GM12875 (cell line): ENCODE results near the gene CD300LB.
"Not testable (repeated sequence)": the region's sequence is repeated elsewhere in the genome, so short reads cannot be mapped to it uniquely, and the experiment has no call there.

Experiments
- H3K4me3 ChIP-seq: one replicate; pipeline ENCODE4 v1.5.1; 2011; ENCODE audit warnings: low read depth, low read length, control low read depth
- TF ChIP-seq, protein P1 (sequence below): IDR thresholded peaks from 2 replicates; pipeline ENCODE4 v1.5.1; 2011; ENCODE audit warnings: low read depth, mild to moderate bottlenecking, control low read depth, inconsistent platforms, low read length, moderate library complexity, borderline replicate concordance; ENCODE audit not compliant: insufficient read depth

CD300LB gene

DNA sequence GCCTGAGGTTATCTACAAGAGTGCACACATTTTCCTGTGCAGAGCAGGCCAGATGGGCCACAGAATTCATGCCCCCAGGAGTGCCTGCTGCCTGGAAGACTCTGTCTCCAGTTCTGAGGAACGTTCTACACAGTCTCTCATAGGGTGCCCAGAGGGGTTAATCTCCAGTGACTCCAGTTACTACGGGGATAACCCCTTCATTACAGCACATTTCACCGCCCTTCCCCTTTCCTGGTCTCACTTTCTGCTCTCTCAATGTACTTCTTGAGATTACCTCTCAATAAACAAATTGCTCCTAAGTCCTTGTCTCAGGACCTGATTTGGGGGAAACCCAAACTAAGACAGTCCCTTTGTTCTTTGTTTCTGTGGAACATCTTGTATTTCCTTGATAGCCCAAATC lies 30.3 kb upstream of the CD300LB start:
- TF ChIP-seq, protein P1, sequence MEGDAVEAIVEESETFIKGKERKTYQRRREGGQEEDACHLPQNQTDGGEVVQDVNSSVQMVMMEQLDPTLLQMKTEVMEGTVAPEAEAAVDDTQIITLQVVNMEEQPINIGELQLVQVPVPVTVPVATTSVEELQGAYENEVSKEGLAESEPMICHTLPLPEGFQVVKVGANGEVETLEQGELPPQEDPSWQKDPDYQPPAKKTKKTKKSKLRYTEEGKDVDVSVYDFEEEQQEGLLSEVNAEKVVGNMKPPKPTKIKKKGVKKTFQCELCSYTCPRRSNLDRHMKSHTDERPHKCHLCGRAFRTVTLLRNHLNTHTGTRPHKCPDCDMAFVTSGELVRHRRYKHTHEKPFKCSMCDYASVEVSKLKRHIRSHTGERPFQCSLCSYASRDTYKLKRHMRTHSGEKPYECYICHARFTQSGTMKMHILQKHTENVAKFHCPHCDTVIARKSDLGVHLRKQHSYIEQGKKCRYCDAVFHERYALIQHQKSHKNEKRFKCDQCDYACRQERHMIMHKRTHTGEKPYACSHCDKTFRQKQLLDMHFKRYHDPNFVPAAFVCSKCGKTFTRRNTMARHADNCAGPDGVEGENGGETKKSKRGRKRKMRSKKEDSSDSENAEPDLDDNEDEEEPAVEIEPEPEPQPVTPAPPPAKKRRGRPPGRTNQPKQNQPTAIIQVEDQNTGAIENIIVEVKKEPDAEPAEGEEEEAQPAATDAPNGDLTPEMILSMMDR: no peak

DNA sequence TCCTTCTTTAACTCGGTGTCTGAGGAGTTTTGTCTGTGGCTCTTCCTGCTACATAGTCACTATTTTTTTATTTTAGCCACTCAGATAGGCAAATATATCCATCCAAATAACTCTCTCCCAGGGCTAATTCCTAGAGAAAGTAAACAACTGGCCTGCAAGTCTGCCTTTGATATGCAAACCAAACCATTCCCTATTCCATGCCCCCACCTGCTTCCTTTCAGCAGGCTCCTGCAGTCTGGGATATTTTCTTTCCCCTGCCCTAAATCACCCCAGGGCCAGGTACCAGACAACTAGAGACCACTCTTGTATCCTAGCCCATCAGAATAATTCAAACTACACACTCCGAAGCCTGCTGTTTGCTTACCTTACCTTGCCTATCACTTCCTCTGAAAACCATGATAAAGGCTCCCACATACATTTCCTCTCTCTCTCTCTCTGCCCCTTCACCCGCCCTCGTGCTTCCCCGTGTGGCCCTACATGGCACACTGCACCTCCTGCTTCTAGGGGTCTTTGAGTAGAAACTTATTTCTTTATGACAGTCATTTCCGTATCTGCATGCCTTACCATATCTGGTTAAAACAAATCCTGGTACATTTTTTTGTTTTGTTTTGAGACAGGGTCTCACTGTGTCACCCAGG lies 27.7 kb upstream of the CD300LB start:
- TF ChIP-seq, protein P1: no peak
- H3K4me3 ChIP-seq: no peak overlapping the region

More for the DNA sequence above, 30.3 kb upstream of the CD300LB start:
- no peak overlapping the region for H3K4me3 ChIP-seq

DNA sequence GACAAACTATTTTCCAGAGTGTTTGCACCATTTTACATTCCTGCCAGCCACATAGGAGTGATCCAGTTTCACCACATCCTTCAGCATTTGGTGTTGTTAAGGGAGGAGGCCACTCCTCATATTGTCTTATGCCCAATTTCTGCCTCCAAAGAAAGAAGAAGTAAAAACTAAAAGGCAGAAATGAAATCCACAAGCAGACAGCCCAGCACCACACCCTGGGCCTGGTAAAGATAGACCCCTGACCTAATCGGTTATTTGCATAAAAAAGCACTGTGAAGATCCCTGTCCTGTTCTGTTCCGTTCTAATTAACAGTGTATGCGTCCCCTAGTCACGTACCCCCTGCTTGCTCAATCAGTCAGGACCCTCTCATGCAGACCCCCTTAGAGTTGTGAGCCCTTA lies 27.1 kb upstream of the CD300LB start:
- not testable (repeated sequence) for H3K4me3 ChIP-seq

DNA sequence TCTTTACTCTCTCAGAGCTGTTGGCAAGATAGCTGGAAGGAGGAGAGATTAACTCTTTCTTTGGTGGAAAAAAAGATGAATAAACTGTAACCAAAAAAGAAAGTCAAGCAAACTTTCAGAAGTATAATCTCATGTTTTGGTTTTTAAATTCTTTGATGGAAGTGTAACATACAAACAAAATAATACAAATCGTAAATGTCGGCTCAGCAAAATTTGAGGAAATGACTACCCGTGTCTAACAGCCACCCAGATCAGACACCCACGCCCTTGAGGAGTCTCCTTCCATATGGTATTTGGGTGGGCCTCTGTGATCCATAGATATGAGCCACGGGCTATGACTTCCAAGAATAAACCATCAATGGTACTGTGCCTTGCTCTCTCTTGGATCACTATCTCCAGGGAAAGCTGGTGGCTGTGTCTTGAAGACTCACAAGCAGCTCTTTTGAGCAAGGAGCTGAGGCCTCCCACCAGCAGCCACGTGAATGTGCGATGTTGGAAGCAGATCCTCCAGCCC lies 24.2 kb upstream of the CD300LB start:
- no peak overlapping the region for H3K4me3 ChIP-seq

DNA sequence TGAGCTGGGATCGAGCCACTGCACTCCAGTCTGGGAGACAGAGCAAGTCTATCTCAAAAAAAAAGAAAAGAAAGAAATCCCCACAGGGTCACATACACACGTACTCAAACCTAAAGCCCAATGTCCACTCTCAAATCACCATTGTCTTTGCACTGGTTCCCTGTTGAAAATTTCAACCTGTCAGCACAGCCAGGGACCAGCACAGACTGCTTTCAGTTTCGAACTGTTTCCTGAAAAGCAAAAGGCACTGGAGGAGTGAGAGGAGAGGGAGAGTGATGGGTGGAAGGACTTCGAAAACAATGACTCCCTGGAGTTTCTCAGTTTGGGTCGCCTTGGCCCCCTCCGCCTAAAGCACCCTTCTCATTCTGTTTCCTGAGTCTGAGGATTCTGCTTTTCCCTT lies 23.6 kb upstream of the CD300LB start:
- TF ChIP-seq, protein P1: no peak
- no peak overlapping the region for H3K4me3 ChIP-seq

More for the DNA sequence above, 24.2 kb upstream of the CD300LB start:
- TF ChIP-seq, protein P1: no peak

DNA sequence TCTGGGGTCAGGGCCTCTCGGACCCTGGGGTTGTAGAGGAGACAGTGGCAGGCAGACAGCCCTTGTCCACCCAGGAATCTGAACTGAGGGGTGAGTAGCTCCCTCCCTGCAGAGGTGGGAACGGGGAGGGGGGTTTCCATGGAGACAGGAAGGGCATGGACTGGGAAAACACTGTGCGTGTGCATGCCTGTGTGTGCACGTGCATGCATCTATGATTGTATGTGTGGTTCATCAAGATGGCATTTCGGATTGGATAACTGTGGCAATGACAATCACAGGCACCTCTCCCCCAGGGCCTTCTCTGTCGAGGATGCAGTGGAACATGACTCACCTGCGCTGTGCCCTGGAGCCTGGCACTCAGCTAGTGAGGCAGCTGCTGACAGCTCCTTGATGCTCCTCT lies 20.8 kb upstream of the CD300LB start:
- TF ChIP-seq, protein P1: no peak
- no peak overlapping the region for H3K4me3 ChIP-seq

DNA sequence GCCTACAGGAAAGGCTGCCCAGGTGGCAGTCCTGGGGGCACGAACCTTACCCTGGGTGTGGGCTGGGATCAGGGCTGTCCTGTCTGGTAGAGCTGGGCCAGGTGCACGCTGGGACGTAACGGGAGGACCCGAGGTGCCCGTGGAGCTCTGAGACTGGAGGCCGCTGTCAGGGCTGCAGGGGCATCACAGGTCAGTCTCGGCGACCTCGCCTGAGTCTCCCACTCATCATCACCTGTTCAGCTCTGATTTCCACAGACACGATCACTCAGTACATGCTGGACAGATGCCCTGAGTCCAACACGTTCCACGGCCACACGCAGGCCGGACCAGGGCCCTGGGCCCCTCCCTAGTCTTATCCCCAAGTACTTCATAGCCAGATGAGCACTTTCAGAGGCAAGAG lies 19.3 kb upstream of the CD300LB start:
- TF ChIP-seq, protein P1: no peak
- no peak overlapping the region for H3K4me3 ChIP-seq

DNA sequence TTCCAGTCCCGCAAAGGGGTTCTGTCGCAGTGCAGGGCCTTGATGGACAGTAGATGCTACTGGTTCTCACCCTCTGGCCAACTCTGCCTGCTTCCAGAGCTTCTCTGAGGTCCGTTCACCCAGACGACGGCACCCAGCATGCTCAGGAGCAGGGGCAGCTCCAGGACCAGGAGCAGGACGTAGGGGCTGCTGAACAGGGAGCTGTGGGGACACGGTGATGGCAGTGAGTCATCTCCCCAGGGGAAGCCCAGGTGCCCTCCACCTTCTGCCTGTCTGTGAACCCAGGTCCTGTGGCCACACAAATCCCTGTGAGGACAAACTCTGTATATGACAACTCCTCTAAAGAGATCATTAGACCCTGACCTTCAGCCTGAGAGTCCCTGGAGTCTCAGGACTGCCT lies 18.1 kb upstream of the CD300LB start:
- H3K4me3 ChIP-seq: no peak overlapping the region
- TF ChIP-seq, protein P1: no peak
